ENCODE measurements around the gene MYO5A. TPM values are rescaled to one million over a fixed set of nuclear protein-coding genes. Genes with fewer than 3 reads are reported as not detected.
"Not testable (repeated sequence)": the region's sequence is repeated elsewhere in the genome, so short reads cannot be mapped to it uniquely, and the experiment has no call there.

MYO5A gene
- total RNA-seq, 4 donors from 2014 or later: 10.9 to 151 (median 17.0) TPM

GRCh38 chr15:52422001-52422400 lies 106.7 kb downstream of the MYO5A start:
- intact Hi-C loops (cut with DNase I; ENCODE audit: low total_unique reads): no loop called here
- no peaks in the 10 kb centered on the region for H3K4me1 ChIP-seq
- H3K9me3 ChIP-seq: no peaks in the 10 kb centered on the region
- in situ Hi-C loops (cut with MboI; ENCODE audit: low pct_ligation_motif_present in 1 of 4, low pct_unique_long_range_greater_than_20kb in 1 of 4, low sequenced_read_pairs in 3 of 4): no loop called here
- H3K36me3 ChIP-seq: no peaks in the 10 kb centered on the region
- H3K27ac ChIP-seq: no peak overlapping the region
- H3K4me3 ChIP-seq: no peak overlapping the region
- no peak for TF ChIP-seq POLR2AphosphoS5 (IDR thresholded peaks at IDR 0.05)
- TF ChIP-seq POLR2A (IDR thresholded peaks at IDR 0.05): no peak
- no peak for TF ChIP-seq EP300 (IDR thresholded peaks at IDR 0.05; ENCODE audit: low read depth)
- no peak for TF ChIP-seq CTCF (IDR thresholded peaks at IDR 0.05)
- no peaks in the 10 kb centered on the region for H3K27me3 ChIP-seq
- no peak for DNase-seq

DNA sequence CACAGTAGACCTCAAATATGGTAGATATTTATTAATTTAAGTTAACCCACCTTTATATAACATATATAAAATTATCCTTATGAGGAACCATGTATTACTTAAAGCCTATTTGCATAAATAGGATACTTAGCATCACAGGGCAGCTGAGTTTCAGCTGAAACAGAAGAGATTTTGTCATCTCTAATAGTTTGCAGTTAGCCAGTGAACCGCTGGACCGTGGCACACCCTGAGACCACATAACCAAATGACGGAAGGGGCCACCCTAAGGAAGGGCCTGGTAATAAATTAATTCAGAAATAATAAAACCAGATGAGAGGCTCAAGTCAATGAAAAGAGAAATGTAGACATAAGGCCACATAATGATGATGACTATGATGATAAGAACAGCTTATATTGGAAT lies 107.7 kb downstream of the MYO5A start:
- Histone ChIP-seq H3K27me3 (no peaks in the 10 kb centered on the region), H3K4me3 (no peak overlapping the region), H3K9me3 (no peaks in the 10 kb centered on the region), H3K36me3 (no peaks in the 10 kb centered on the region), H3K4me1 (no peaks in the 10 kb centered on the region), H3K27ac (no peak overlapping the region)
- 81 to 92% methylated on average over 3 of the region's 3 CpGs for WGBS, 2 donors (ENCODE audit: low coverage in 1 of 2)
- no peak for TF ChIP-seq CTCF (IDR thresholded peaks at IDR 0.05)
- no peak for TF ChIP-seq POLR2AphosphoS5 (IDR thresholded peaks at IDR 0.05)
- TF ChIP-seq EP300 (IDR thresholded peaks at IDR 0.05; ENCODE audit: low read depth): no peak
- TF ChIP-seq POLR2A (IDR thresholded peaks at IDR 0.05): no peak
- no peak for DNase-seq
- in situ Hi-C loops (cut with MboI; ENCODE audit: low pct_ligation_motif_present in 1 of 4, low pct_unique_long_range_greater_than_20kb in 1 of 4, low sequenced_read_pairs in 3 of 4): no loop called here
- intact Hi-C loops (cut with DNase I; ENCODE audit: low total_unique reads): no loop called here

DNA sequence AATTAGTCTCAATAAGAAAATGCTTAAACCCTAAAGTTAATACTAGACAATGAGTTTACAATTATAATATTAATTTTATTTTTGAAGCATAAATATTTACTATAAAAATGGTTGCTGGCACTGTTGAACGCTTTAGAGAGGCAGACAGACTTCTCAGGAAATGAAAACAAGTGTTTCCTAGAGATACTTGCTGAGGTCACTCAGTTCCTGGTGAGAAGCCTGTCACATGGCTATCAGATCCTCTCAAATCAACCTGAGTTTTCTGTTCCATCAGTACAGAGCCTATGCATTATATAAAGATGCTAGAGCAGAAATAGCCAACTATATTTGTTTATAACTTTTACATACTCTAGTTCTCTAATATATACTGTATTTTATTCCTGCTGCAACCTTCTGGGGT lies 109.2 kb downstream of the MYO5A start:
- TF ChIP-seq POLR2A (IDR thresholded peaks at IDR 0.05) (no peak), EP300 (IDR thresholded peaks at IDR 0.05; ENCODE audit: low read depth) (no peak), POLR2AphosphoS5 (IDR thresholded peaks at IDR 0.05) (no peak), CTCF (IDR thresholded peaks at IDR 0.05) (no peak)
- no peak overlapping the region for H3K4me3 ChIP-seq
- H3K36me3 ChIP-seq: no peaks in the 10 kb centered on the region
- intact Hi-C loops (cut with DNase I; ENCODE audit: low total_unique reads): no loop called here
- in situ Hi-C loops (cut with MboI; ENCODE audit: low pct_ligation_motif_present in 1 of 4, low pct_unique_long_range_greater_than_20kb in 1 of 4, low sequenced_read_pairs in 3 of 4): no loop called here
- H3K4me1 ChIP-seq: no peaks in the 10 kb centered on the region
- H3K27me3 ChIP-seq: no peaks in the 10 kb centered on the region
- no peak overlapping the region for H3K27ac ChIP-seq
- no peaks in the 10 kb centered on the region for H3K9me3 ChIP-seq
- DNase-seq: no peak
- WGBS, 2 donors (ENCODE audit: low coverage in 1 of 2): 50 to 63% methylated on average over 1 of the region's 1 CpG

GRCh38 chr15:52417957-52418356 lies 110.7 kb downstream of the MYO5A start:
- Histone ChIP-seq H3K9me3 (no peaks in the 10 kb centered on the region), H3K4me3 (no peak overlapping the region), H3K4me1 (no peaks in the 10 kb centered on the region), H3K36me3 (no peaks in the 10 kb centered on the region), H3K27ac (no peak overlapping the region), H3K27me3 (no peaks in the 10 kb centered on the region)
- intact Hi-C loops (cut with DNase I; ENCODE audit: low total_unique reads) (no loop called here), in situ Hi-C loops (cut with MboI; ENCODE audit: low pct_ligation_motif_present in 1 of 4, low pct_unique_long_range_greater_than_20kb in 1 of 4, low sequenced_read_pairs in 3 of 4) (no loop called here)
- no peak for TF ChIP-seq EP300 (IDR thresholded peaks at IDR 0.05; ENCODE audit: low read depth)
- DNase-seq: no peak
- 88 to 91% methylated on average over 2 of the region's 2 CpGs for WGBS, 2 donors (ENCODE audit: low coverage in 1 of 2)

GRCh38 chr15:52417521-52417920 lies 111.2 kb downstream of the MYO5A start:
- WGBS, 2 donors (ENCODE audit: low coverage in 1 of 2): 74 to 100% methylated on average over 1 to 3 of the region's 3 CpGs
- Histone ChIP-seq H3K27ac (no peak overlapping the region), H3K36me3 (no peaks in the 10 kb centered on the region), H3K4me1 (no peaks in the 10 kb centered on the region), H3K4me3 (no peak overlapping the region), H3K9me3 (no peaks in the 10 kb centered on the region), H3K27me3 (no peaks in the 10 kb centered on the region)
- no peak for TF ChIP-seq CTCF (IDR thresholded peaks at IDR 0.05)
- no peak for TF ChIP-seq EP300 (IDR thresholded peaks at IDR 0.05; ENCODE audit: low read depth)
- no peak for TF ChIP-seq POLR2AphosphoS5 (IDR thresholded peaks at IDR 0.05)
- no peak for TF ChIP-seq POLR2A (IDR thresholded peaks at IDR 0.05)
- intact Hi-C loops (cut with DNase I; ENCODE audit: low total_unique reads) (no loop called here), in situ Hi-C loops (cut with MboI; ENCODE audit: low pct_ligation_motif_present in 1 of 4, low pct_unique_long_range_greater_than_20kb in 1 of 4, low sequenced_read_pairs in 3 of 4) (no loop called here)
- no peak for DNase-seq

GRCh38 chr15:52416566-52416965 lies 112.1 kb downstream of the MYO5A start:
- H3K9me3 ChIP-seq; in situ Hi-C loops (cut with MboI; ENCODE audit: low pct_ligation_motif_present in 1 of 4, low pct_unique_long_range_greater_than_20kb in 1 of 4, low sequenced_read_pairs in 3 of 4); H3K27ac ChIP-seq; H3K36me3 ChIP-seq; H3K4me1 ChIP-seq; H3K27me3 ChIP-seq; DNase-seq; intact Hi-C loops (cut with DNase I; ENCODE audit: low total_unique reads); H3K4me3 ChIP-seq: not testable (repeated sequence)
- 98 to 100% methylated on average over 1 of the region's 1 CpG for WGBS, 2 donors (ENCODE audit: low coverage in 1 of 2)

Data from transverse colon (tissue), 4 donors.